MV-4-11 (cell line): ENCODE results near the gene CDCA4.
"Not testable (repeated sequence)": the region's sequence is repeated elsewhere in the genome, so short reads cannot be mapped to it uniquely, and the experiment has no call there.

ENCODE experiments used
- DNase-seq: peaks from one replicate; lab custom pipeline; 2025; lab: John Stamatoyannopoulos, UW

The CDCA4 gene

GRCh38 chr14:105033412-105033900 is 12.6 kb upstream of the CDCA4 start:
- DNase-seq = not testable (repeated sequence)

DNA sequence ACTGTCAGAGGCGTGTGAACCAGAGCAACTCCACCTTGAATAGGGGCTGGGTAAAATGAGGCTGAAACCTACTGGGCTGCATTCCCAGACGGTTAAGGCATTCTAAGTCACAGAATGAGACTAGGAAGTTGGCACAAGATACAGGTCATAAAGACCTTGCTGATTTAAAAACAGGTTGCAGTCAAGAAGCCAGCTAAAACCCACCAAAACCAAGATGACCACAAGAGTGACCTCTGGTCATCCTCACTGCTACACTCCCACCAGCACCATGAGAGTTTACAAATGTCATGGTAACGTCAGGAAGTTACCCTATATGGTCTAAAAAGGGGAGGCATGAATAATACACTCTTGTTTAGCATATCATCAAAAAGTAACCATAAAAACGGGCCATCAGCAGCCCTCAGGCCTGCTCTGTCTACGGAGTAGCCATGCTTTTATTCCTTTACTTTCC is 11.6 kb upstream of the CDCA4 start:
- not testable (repeated sequence) for DNase-seq

DNA sequence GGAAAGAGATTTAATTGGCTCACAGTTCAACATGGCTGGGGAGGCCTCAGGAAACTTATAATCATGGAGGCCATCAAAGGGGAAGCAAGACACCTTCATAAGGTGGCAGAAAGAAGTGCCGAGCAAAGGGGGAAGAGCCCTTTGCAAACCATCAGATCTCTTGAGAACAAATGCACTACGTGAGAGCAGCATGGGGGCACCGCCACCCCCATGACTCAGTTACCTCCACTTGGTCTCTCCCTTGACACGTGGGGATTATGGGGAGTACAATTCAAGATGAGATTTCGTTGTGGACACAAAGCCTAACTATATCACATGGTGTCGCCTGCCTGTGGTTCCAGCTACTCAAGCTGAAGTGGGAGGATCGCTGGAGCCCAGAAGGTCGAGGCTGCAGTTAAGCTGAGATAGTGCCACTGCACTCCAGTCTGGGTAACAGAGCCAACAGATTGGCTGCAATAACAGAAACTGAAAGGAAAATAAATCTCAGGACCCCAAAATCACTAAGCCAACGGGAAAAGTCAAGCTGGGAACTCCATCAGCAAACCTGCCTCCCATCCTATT is 10.0 kb upstream of the CDCA4 start:
- DNase-seq = no peak

DNA sequence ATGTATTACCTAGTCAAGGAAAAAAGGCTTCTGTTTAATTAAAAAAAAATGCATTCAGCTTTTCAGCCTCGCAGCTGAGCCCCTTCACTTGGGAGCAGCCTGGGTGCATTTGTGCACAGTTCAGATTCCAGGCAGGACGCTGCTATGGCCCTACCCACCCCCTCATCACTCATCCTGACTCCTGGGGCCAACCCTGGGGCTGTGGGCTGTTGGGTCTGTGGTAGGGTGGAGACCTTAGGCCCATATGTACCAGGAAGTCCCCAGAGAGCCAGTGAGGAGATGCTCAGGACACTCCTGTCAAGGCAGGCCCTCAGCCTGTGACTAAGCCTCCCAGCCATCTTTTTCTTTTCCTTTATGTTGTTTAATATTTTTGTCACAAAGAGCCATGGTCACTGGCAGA is 9.3 kb upstream of the CDCA4 start:
- no peak for DNase-seq

DNA sequence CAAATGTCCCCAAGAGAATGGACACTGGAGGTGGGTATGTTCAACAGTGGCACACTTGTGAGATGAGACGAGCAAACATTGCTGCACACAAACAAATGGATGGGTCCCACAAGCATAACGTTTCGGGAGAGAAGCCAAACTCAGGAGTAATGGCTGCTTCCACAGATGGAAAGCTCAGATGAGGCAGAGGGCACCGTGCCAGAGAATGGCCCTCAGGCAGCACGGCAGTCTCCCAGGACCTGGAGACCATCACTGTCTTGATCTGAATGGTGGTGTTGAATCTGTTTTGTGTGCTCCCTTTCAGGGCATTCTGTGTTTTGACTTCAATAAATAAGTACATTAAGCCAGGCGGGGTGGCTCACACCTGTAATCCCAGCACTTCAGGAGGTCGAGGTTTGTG is 8.5 kb upstream of the CDCA4 start:
- DNase-seq = no peak

GRCh38 chr14:105028251-105028927 is 7.5 kb upstream of the CDCA4 start:
- DNase-seq = no peak

DNA sequence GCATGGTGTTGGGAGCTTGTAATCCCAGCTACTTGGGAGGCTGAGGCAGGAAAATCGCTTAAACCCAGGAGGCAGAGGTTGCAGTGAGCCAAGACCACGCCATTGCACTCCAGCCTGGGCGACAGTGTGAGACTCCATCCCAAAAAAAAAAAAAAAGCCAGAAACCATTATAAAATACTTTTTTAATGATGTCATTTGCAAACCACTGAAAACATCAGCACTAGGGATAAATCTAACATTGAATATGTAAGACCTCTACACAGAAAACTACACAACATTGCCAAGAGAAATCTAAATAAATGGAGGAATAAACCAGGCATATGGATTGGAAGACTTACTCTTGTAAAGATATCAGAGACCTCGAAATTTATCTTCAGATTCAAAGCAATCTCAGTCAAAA is 6.8 kb upstream of the CDCA4 start:
- not testable (repeated sequence) for DNase-seq

- peak; percentile 66 for DNase-seq
Measured at GRCh38 chr14:105026802-105027563, 6.1 kb upstream of the CDCA4 start.

GRCh38 chr14:105026033-105026785 is 5.3 kb upstream of the CDCA4 start:
- DNase-seq = peak; percentile 89

GRCh38 chr14:105025429-105025828 is 4.5 kb upstream of the CDCA4 start:
- DNase-seq = no peak

DNA sequence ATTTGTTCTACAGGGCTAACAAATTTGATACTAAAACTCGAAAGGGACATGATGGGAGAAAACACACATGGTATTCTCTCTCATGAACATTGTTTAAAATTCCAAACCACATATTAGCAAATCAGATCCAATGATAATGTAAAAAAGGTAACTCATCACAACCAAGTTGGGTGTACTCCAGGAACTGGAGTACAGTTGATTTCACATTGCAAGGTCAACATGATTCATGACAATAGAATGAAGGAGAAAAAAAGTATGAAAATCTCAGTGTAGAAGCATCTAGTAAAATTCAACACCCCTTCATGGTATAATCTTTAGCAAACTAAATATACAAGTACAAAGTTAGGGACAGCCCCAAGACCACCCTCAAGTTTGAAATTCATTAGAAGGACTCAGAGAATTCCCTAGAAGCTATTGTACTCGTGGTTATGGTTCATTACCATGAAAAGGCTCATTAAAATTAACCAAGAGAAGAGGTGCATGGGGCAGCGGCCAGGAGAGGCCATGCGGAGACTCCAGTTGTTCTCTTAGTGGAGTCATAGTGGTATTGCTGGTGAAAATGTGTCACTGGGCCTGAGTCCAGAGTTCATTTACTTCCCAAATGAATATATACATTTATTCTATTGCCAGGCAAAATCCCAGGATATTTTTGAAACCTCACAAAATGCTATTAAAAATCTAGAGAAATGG is 3.1 kb upstream of the CDCA4 start:
- no peak for DNase-seq

GRCh38 chr14:105023144-105023543 is 2.3 kb upstream of the CDCA4 start:
- DNase-seq = no peak

DNA sequence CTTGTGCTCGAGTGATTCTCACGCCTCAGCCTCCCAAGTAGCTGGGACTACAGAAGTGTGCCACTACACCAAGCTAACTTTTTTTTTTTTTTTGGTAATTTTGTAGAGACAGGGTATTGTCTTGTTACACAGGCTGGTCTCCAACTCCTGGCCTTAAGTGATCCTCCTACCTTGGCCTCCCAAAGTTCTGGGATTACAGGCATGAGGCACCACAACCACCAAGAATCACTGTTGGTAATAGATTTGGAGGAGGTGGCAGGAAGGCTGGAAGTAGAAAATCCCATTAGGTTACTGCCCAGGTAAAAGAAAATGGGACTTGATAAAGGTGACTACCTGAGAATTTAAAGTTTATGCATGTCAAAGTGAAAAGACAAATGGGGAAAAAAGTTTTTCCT is 1.4 kb upstream of the CDCA4 start:
- no peak for DNase-seq

DNA sequence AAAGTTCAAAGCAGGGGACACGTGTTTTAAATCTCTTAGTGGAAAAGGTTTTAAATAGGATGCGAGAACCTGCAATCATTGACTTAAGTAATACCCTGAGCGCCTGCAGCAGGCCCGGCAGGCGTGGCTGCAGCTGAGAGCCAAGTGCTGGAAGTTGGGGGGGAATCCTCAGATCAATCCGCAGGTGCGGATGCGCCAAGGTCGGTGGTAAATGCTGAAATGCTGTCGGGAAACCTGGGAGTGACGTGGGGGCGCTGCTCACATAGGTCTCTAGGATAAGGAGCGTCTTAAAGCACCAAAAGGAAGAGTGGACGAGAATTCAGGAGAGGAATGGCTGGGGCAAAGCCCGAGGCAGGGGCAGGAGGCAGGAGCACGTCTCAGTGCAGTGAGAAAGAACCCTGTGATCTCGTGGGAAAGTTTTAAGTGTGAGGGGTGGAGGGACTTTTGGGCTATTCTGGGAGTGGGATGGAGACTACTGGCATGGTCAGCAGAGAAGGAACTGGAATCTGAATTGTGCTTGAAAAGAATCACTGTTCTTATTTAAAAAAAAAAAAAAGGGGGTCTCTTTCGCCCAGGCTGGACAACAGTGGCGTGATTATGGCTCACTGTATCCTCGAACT is 883 bp upstream of the CDCA4 start:
- peak; percentile 54 for DNase-seq

- no peak for DNase-seq
Measured at GRCh38 chr14:105019861-105020814, 745 bp downstream of the CDCA4 start.

DNA sequence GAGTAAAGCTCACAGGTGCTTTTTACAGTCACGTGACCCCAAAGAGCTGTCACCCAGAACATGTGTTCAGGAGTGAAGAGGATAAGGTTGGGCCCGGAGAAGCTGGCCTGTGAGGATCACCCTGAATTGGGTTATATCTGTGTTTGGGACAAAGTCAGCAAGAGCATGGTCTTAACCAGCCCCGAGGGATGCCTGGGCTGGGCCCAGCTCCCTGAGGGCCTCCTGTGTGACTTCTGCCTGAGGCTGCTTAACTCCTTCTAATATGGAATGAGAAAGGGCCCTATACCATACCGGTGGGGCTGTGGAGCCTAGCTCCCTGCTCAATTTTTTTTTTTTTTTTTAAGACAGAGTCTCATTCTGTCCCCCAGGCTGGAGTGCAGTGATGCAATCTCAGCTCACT is 2.5 kb downstream of the CDCA4 start:
- no peak for DNase-seq

- DNase-seq = no peak
Measured at GRCh38 chr14:105015905-105016304, 5.0 kb downstream of the CDCA4 start.

- DNase-seq = no peak
Measured at GRCh38 chr14:105015242-105015641, 5.6 kb downstream of the CDCA4 start.

- DNase-seq = no peak
Measured at GRCh38 chr14:105014631-105015030, 6.3 kb downstream of the CDCA4 start.

- no peak for DNase-seq
Measured at GRCh38 chr14:105014032-105014431, 6.9 kb downstream of the CDCA4 start.
